ENCODE results near the gene WNT3A. TPM values are rescaled to one million over a fixed set of nuclear protein-coding genes. Genes with fewer than 3 reads are reported as not detected.
A peak's percentile ranks its signal among the peaks of the same experiment; 100 is the strongest.

WNT3A gene
- polyA plus RNA-seq, 1 experiment, result not detected

- CTCF ChIA-PET, result no interaction called here
- TF ChIP-seq CTCF (IDR thresholded peaks at IDR 0.05; ENCODE audit: insufficient read depth, low read depth, low read length), result no peak
- peaks cover 8% of the 10 kb centered on the region for H3K27me3 ChIP-seq (ENCODE audit: control insufficient read depth, insufficient read depth, low read length)
- H3K4me3 ChIP-seq (ENCODE audit: low read depth, low read length), result no peak overlapping the region
- DNase-seq (ENCODE audit: low read depth), result no peak
- H3K36me3 ChIP-seq (ENCODE audit: control insufficient read depth, insufficient read depth, low read length), result no peaks in the 10 kb centered on the region
- POLR2A ChIA-PET, result no interaction called here
These were observed 61.6 kb downstream of the WNT3A start for GRCh38 chr1:228068359-228068758.

- DNase-seq (ENCODE audit: low read depth), result no peak
- H3K36me3 ChIP-seq (ENCODE audit: control insufficient read depth, insufficient read depth, low read length), result no peaks in the 10 kb centered on the region
- POLR2A ChIA-PET, result no interaction called here
- no peak for TF ChIP-seq CTCF (IDR thresholded peaks at IDR 0.05; ENCODE audit: insufficient read depth, low read depth, low read length)
- CTCF ChIA-PET, result no interaction called here
- no peak overlapping the region for H3K4me3 ChIP-seq (ENCODE audit: low read depth, low read length)
- H3K27me3 ChIP-seq (ENCODE audit: control insufficient read depth, insufficient read depth, low read length), result peaks cover 8% of the 10 kb centered on the region
These were observed 63.4 kb downstream of the WNT3A start for GRCh38 chr1:228070173-228070572.

- POLR2A ChIA-PET, result no interaction called here
These were observed 64.1 kb downstream of the WNT3A start for GRCh38 chr1:228070851-228071250.

GRCh38 chr1:228071839-228072657, 65.2 kb downstream of the WNT3A start:
- POLR2A ChIA-PET, result no interaction called here
- Histone ChIP-seq H3K36me3 (ENCODE audit: control insufficient read depth, insufficient read depth, low read length) (no peaks in the 10 kb centered on the region), H3K27me3 (ENCODE audit: control insufficient read depth, insufficient read depth, low read length) (peaks cover 2% of the 10 kb centered on the region; the same call in 1 of the 2 replicates), H3K4me3 (ENCODE audit: low read depth, low read length) (no peak overlapping the region)
- DNase-seq (ENCODE audit: low read depth), result no peak
- CTCF ChIA-PET, result no interaction called here
- peak; percentile 12; the same call in 1 of the 2 replicates for TF ChIP-seq CTCF (IDR thresholded peaks at IDR 0.05; ENCODE audit: insufficient read depth, low read depth, low read length)

More at GRCh38 chr1:228070851-228071250, 64.1 kb downstream of the WNT3A start:
- no peaks in the 10 kb centered on the region for H3K36me3 ChIP-seq (ENCODE audit: control insufficient read depth, insufficient read depth, low read length)
- H3K4me3 ChIP-seq (ENCODE audit: low read depth, low read length), result no peak overlapping the region
- DNase-seq (ENCODE audit: low read depth), result no peak
- H3K27me3 ChIP-seq (ENCODE audit: control insufficient read depth, insufficient read depth, low read length), result peaks cover 8% of the 10 kb centered on the region
- TF ChIP-seq CTCF (IDR thresholded peaks at IDR 0.05; ENCODE audit: insufficient read depth, low read depth, low read length), result no peak
- CTCF ChIA-PET, result no interaction called here

- ChIA-PET CTCF (no interaction called here), POLR2A (no interaction called here)
- TF ChIP-seq CTCF (IDR thresholded peaks at IDR 0.05; ENCODE audit: insufficient read depth, low read depth, low read length), result no peak
- DNase-seq (ENCODE audit: low read depth), result no peak
- Histone ChIP-seq H3K36me3 (ENCODE audit: control insufficient read depth, insufficient read depth, low read length) (no peaks in the 10 kb centered on the region), H3K4me3 (ENCODE audit: low read depth, low read length) (no peak overlapping the region), H3K27me3 (ENCODE audit: control insufficient read depth, insufficient read depth, low read length) (no peaks in the 10 kb centered on the region)
These were observed 65.9 kb downstream of the WNT3A start for GRCh38 chr1:228072658-228073043.

Data from BJ (cell line).